Mucosa of descending colon (tissue), 3 donors: ENCODE data around the gene PLEKHA7. TPM values are rescaled to one million over a fixed set of nuclear protein-coding genes. Genes with fewer than 3 reads are reported as not detected.

Experiments
- ATAC-seq: fragments of 200-7000 bp; cut with Tn5 transposase; one replicate; pipeline ENCODE4 v1.9.1; 2020; ENCODE audit warnings: mild to moderate bottlenecking, moderate library complexity
- DNase-seq, 3 donors: peaks; one replicate each; pipeline ENCODE4 v3.0.0-alpha.2; 2020
- H3K36me3 ChIP-seq: fragments of 200-600 bp; one replicate; pipeline ENCODE4 v1.8.0; 2021; ENCODE audit warnings: low read depth, mild to moderate bottlenecking
- H3K4me1 ChIP-seq: fragments of 200-600 bp; one replicate; pipeline ENCODE4 v1.8.0; 2021; ENCODE audit warnings: low read depth, mild to moderate bottlenecking
- H3K4me3 ChIP-seq: fragments of 200-600 bp; one replicate; pipeline ENCODE4 v1.8.0; 2021; ENCODE audit warnings: mild to moderate bottlenecking
- H3K9me3 ChIP-seq: fragments of 200-600 bp; one replicate; pipeline ENCODE4 v1.8.0; 2021; ENCODE audit warnings: mild to moderate bottlenecking
- intact Hi-C, 2 donors: fragments of 100-400 bp; cut with DNase I in 1 of 2; cut with micrococcal nuclease in 1 of 2; formaldehyde crosslinking; loops; one replicate each; pipeline versions ENCODE4 v1.11.0 to v1.11.1; 2022; cut with DNase I, micrococcal nuclease
- total RNA-seq, 3 donors: library from RNA; stranded (reverse); fragmentation: NEBNext Ultra II Directional in 2 of 3; extraction: Animal tissue kit (Norgen Biotek cat#: 25700) in 2 of 3; gene quantifications; one replicate each; pipeline versions ENCODE4 v1.2.1 to v1.2.4, GENCODE V29; 2021 to 2023
- TF ChIP-seq, protein P1 (sequence below): fragments of 200-600 bp; IDR thresholded peaks from one replicate; pipeline ENCODE4 v1.8.0; 2022; ENCODE audit warnings: antibody characterized with exemption, mild to moderate bottlenecking
- donor health status: DM: no; HTN: no; CAD: no; lungs with moderate emphysema.
- donor health status: DM: no; HTN: no; CAD: no.
- donor health status: DM: no; HTN: yes; CAD: no.

The PLEKHA7 gene
- total RNA-seq, 3 donors from 2014 or later = 67.0 to 120 (median 99.6) TPM

- peaks cover 3% of the 10 kb centered on the region for H3K4me1 ChIP-seq
- TF ChIP-seq, protein P1, sequence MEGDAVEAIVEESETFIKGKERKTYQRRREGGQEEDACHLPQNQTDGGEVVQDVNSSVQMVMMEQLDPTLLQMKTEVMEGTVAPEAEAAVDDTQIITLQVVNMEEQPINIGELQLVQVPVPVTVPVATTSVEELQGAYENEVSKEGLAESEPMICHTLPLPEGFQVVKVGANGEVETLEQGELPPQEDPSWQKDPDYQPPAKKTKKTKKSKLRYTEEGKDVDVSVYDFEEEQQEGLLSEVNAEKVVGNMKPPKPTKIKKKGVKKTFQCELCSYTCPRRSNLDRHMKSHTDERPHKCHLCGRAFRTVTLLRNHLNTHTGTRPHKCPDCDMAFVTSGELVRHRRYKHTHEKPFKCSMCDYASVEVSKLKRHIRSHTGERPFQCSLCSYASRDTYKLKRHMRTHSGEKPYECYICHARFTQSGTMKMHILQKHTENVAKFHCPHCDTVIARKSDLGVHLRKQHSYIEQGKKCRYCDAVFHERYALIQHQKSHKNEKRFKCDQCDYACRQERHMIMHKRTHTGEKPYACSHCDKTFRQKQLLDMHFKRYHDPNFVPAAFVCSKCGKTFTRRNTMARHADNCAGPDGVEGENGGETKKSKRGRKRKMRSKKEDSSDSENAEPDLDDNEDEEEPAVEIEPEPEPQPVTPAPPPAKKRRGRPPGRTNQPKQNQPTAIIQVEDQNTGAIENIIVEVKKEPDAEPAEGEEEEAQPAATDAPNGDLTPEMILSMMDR = no peak
- H3K4me3 ChIP-seq = no peak overlapping the region
- ATAC-seq (peak; percentile 25), DNase-seq (no peak)
- intact Hi-C loops = no loop called here
- H3K36me3 ChIP-seq = no peaks in the 10 kb centered on the region
- H3K9me3 ChIP-seq = no peaks in the 10 kb centered on the region
Measured at GRCh38 chr11:16936643-16937042, 77.6 kb downstream of the PLEKHA7 start.

GRCh38 chr11:16935518-16936302 lies 78.5 kb downstream of the PLEKHA7 start:
- Histone ChIP-seq H3K9me3 (no peaks in the 10 kb centered on the region), H3K4me3 (no peak overlapping the region), H3K4me1 (peaks cover 3% of the 10 kb centered on the region), H3K36me3 (no peaks in the 10 kb centered on the region)
- ATAC-seq (peak; percentile 77), DNase-seq (peak in 1 of 3 donors; percentile 40)
- intact Hi-C loops = no loop called here
- TF ChIP-seq, protein P1 = peak; percentile 56

DNA sequence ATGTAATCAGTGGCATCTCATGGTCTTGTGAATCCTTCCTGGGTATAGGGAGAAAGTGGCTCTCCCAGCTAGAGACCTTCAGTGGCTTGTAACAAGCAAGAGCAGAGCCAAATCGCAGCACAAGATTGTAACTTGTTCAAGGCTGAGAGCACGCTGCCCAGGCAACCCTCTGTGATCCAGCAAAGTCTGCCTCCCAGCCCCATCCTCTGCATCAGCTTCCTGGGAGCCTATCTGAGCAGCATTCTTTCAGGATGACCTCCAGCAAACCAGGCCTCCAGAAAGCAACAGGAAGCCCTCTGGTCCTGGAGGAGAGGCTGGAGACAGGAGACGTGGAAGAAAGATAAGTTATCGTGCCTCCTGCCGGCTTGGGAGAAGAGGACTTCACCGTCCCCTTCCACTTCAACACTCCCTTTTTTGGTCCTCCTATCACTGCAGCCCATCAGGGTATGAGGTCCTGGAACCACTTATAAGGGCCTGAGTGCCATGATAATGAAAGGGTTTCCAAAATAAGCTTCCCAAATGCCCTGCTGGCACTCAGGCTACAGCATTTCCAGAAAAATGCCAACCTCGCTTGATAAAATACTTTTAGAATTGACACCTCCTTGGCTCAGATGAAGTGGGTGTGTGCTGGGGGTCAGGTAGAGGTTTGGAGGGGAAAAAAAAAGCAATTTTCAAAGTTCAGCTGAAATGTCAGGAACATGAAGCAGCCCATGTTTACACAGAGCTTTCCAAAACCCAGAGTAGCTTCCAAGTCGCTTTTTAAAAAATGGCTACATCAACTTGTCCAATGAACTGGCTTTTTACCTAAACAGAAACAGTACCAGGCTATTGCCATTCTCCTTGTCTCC lies 80.2 kb downstream of the PLEKHA7 start:
- ATAC-seq (no peak), DNase-seq (no peak)
- Histone ChIP-seq H3K4me3 (no peak overlapping the region), H3K36me3 (no peaks in the 10 kb centered on the region), H3K4me1 (peaks cover 3% of the 10 kb centered on the region), H3K9me3 (no peaks in the 10 kb centered on the region)
- TF ChIP-seq, protein P1 = no peak
- intact Hi-C loops = no loop called here

- TF ChIP-seq, protein P1 = no peak
- no peak for ATAC-seq
Measured at GRCh38 chr11:16933291-16933690, 80.9 kb downstream of the PLEKHA7 start.

DNA sequence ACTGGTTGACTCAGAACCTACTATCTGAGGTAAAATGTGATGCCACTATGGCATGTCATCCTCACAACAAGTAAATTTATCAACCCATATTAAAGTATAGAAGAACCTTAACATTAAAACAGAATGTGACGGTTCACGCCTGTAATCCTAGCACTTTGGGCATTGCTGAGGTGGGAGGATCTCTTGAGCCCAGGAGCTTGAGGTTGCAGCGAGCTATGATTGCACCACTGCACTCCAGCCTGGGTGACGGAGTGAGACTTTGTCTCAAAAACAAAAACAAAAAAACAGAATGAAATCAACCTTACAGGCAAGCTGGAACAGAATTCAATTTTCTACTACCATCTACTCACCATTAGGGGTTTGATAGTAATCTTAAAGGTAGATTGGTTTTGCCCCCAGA lies 86.2 kb downstream of the PLEKHA7 start:
- Histone ChIP-seq H3K4me1 (peaks cover 16% of the 10 kb centered on the region), H3K9me3 (no peaks in the 10 kb centered on the region), H3K4me3 (no peak overlapping the region), H3K36me3 (no peaks in the 10 kb centered on the region)
- intact Hi-C loops = no loop called here
- TF ChIP-seq, protein P1 = no peak
- DNase-seq = no peak
- ATAC-seq = no peak

More at GRCh38 chr11:16933291-16933690, 80.9 kb downstream of the PLEKHA7 start:
- intact Hi-C loops = no loop called here
- no peak overlapping the region for H3K4me3 ChIP-seq
- no peaks in the 10 kb centered on the region for H3K9me3 ChIP-seq
- no peak for DNase-seq
- H3K36me3 ChIP-seq = no peaks in the 10 kb centered on the region
- peaks cover 3% of the 10 kb centered on the region for H3K4me1 ChIP-seq
